Esophagus muscularis mucosa (tissue), 4 donors: ENCODE data around the gene ATN1. TPM values are rescaled to one million over a fixed set of nuclear protein-coding genes. Genes with fewer than 3 reads are reported as not detected.
A peak's percentile ranks its signal among the peaks of the same experiment; 100 is the strongest.

Source experiments
- DNase-seq: peaks from one replicate; pipeline ENCODE4 v3.0.0-alpha.2; 2017; ENCODE audit errors: extremely low spot score
- H3K27ac ChIP-seq, 4 donors: fragments of 200-600 bp; sonication (generic); replicated peaks in 1 of 4; 1 replicate in 3 of 4; 2 replicates in 1 of 4; pipeline ENCODE4 v1.5.1; 2016 to 2019; ENCODE audit warnings: mild to moderate bottlenecking in 1 of 4
- H3K27me3 ChIP-seq, 4 donors: fragments of 200-600 bp; sonication (generic); one replicate each; pipeline versions ENCODE4 v1.5.1 to v1.6.0; 2016 to 2019
- H3K36me3 ChIP-seq, 4 donors: fragments of 200-600 bp; sonication (generic); one replicate each; pipeline ENCODE4 v1.5.1; 2016 to 2019
- H3K4me1 ChIP-seq, 4 donors: fragments of 200-600 bp; sonication (generic); one replicate each; pipeline ENCODE4 v1.5.1; 2016 to 2019
- H3K4me3 ChIP-seq, 4 donors: fragments of 200-600 bp; sonication (generic); 1 replicate in 2 of 4; 2 replicates in 2 of 4; pipeline ENCODE4 v1.5.1; 2016 to 2019; ENCODE audit warnings: mild to moderate bottlenecking in 4 of 4, moderate library complexity in 1 of 4
- H3K9me3 ChIP-seq, 4 donors: fragments of 200-600 bp; sonication (generic); 1 replicate in 3 of 4; 2 replicates in 1 of 4; pipeline ENCODE4 v1.5.1; 2016 to 2019
- EP300 ChIP-seq: sonication (generic); formaldehyde crosslinking; IDR thresholded peaks from one replicate; pipeline ENCODE4 v1.6.1; 2017; ENCODE audit warnings: antibody characterized with exemption
- POLR2A ChIP-seq: fragments of 450-650 bp; IDR thresholded peaks from one replicate; pipeline ENCODE4 v1.6.1; 2017; ENCODE audit warnings: antibody characterized with exemption, moderate library complexity, mild to moderate bottlenecking, low read depth
- POLR2AphosphoS5 ChIP-seq, 2 donors: sonication (generic); formaldehyde crosslinking; IDR thresholded peaks; one replicate each; pipeline ENCODE4 v1.6.1; 2017; ENCODE audit warnings: antibody characterized with exemption in 2 of 2
- WGBS: methylation state at CpG from one replicate; pipeline ENCODE4 v1.1.5; 2018; 5-methylcytosine and 5-hydroxymethylcytosine counted together
- intact Hi-C: fragments of 100-400 bp; cut with DNase I; formaldehyde crosslinking; loops from one replicate; pipeline ENCODE4 v1.15.1; 2023
- total RNA-seq, 4 donors: library from RNA; depleted of rRNA; stranded (reverse); fragments of >200 nt; gene quantifications; one replicate each; pipeline versions ENCODE4 v1.1.0 to v1.2.1, GENCODE V29; 2016
- TF ChIP-seq, protein P1 (sequence below), 3 experiments: fragments of 200-600 bp in 2 of 3; fragments of 450-650 bp in 1 of 3; sonication (generic) in 2 of 3; IDR thresholded peaks; one replicate each; pipeline ENCODE4 v1.5.1; 2017 to 2019; ENCODE audit warnings: antibody characterized with exemption in 3 of 3, mild to moderate bottlenecking in 2 of 3, moderate library complexity in 1 of 3

Gene ATN1
- total RNA-seq, 4 donors from 2014 or later = 72.2 to 163 (median 92.4) TPM

DNA sequence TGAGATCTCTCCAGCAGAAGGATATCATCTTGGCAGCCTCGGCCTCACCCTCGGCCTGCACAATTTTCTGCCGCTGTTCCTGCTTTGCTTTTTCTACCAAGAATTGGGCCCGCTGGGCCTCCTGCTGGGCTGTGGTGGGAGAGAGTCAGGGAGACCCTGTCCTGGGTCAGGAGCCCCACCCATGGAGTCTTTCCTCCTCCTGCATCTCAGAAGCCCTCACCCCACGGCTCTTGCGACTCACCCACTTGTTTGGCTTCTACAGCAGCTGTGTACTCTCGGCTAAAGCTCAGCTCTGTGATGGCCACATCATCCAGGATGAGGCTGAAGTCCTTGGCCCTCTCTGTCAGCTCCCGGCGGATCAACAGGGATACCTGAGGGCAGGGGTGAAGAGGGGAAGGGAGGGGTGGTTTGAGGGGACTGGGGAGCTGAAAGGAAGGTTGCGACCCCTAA lies 39.9 kb downstream of the ATN1 start:
- Histone ChIP-seq H3K4me1 (peaks cover 34 to 61% (median 53%) of the 10 kb centered on the region in 4 donors), H3K36me3 (peaks cover 36 to 46% (median 40%) of the 10 kb centered on the region in 4 donors), H3K27me3 (no peaks in the 10 kb centered on the region), H3K9me3 (no peaks in the 10 kb centered on the region), H3K27ac (no peak overlapping the region), H3K4me3 (no peak overlapping the region)
- DNase-seq = no peak
- no peak for TF ChIP-seq EP300
- no peak for TF ChIP-seq POLR2A
- TF ChIP-seq POLR2AphosphoS5 (IDR thresholded peaks at IDR 0.05) = no peak
- TF ChIP-seq, protein P1, sequence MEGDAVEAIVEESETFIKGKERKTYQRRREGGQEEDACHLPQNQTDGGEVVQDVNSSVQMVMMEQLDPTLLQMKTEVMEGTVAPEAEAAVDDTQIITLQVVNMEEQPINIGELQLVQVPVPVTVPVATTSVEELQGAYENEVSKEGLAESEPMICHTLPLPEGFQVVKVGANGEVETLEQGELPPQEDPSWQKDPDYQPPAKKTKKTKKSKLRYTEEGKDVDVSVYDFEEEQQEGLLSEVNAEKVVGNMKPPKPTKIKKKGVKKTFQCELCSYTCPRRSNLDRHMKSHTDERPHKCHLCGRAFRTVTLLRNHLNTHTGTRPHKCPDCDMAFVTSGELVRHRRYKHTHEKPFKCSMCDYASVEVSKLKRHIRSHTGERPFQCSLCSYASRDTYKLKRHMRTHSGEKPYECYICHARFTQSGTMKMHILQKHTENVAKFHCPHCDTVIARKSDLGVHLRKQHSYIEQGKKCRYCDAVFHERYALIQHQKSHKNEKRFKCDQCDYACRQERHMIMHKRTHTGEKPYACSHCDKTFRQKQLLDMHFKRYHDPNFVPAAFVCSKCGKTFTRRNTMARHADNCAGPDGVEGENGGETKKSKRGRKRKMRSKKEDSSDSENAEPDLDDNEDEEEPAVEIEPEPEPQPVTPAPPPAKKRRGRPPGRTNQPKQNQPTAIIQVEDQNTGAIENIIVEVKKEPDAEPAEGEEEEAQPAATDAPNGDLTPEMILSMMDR (IDR thresholded peaks at IDR 0.05) = no peak
- intact Hi-C loops = loop anchor here (5.0 kb wide), 1 partner anchor 95 kb away; the partner anchor contains the start of gene SPSB2
- 72% methylated on average over 10 of the region's 10 CpGs for WGBS

DNA sequence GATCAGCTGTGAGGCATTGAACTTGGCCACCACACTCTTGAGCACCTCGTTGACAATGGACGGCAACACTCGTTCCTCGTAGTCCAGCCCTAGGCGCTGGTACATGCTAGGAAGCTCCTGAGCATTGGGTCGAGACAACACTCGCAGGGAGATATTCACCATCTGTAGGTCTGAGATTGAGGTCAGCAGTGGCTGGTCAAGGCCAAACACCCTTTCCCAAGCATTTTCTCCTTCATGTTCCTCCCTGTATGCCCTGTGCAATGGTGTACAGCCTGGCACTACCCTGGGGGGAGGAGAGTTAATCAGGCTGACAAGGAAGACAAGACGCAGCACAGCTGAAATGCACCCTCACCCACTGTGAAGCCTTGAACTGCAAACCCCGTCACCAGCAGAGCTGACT lies 40.7 kb downstream of the ATN1 start:
- intact Hi-C loops = loop anchor here (5.0 kb wide), 1 partner anchor 96 kb away; the partner anchor contains the start of gene SPSB2
- peaks cover 34 to 57% (median 49%) of the 10 kb centered on the region in 4 donors for H3K4me1 ChIP-seq
- DNase-seq = no peak

DNA sequence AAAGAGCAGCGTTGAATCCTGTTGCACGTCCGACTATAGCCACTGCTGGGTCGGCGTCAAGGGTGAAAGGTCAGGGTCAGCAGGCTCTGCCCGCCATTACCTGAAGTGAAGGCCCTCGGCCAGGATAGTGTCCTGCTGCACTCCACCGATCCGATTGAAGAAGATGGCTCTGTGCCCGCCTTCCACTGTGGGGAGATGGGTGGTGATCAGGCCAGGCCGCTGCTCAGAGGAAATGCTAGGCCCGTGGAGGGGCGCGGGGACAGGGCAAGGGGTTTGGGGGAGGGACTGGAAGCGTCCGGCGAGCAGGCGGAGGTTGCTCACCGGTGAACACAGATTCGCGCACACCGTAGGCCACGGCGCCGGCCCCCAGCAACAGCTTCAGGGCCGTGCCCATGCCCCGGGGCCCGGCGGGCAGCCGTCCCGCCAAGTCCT lies 42.4 kb downstream of the ATN1 start:
- 0% methylated on average over 13 of the region's 31 CpGs for WGBS
- no peak for DNase-seq
- Histone ChIP-seq H3K4me1 (peaks cover 27 to 46% (median 40%) of the 10 kb centered on the region in 4 donors), H3K27ac (peak overlapping the region; percentile 87 to 93 (median 90)), H3K27me3 (no peaks in the 10 kb centered on the region), H3K36me3 (peaks cover 45 to 57% (median 55%) of the 10 kb centered on the region in 4 donors), H3K9me3 (no peaks in the 10 kb centered on the region), H3K4me3 (peak overlapping the region; percentile 69 to 90 (median 84))
- TF ChIP-seq EP300 (no peak), POLR2A (no peak), POLR2AphosphoS5 (IDR thresholded peaks at IDR 0.05) (no peak)
- TF ChIP-seq, protein P1 (IDR thresholded peaks at IDR 0.05) = no peak
- intact Hi-C loops = loop anchor here (5.0 kb wide), 1 partner anchor 47 kb away; the partner anchor contains the start of gene LPCAT3

More for the DNA sequence above, 40.7 kb downstream of the ATN1 start:
- no peaks in the 10 kb centered on the region for H3K9me3 ChIP-seq
- H3K27ac ChIP-seq = no peak overlapping the region
- H3K27me3 ChIP-seq = no peaks in the 10 kb centered on the region
- peaks cover 36 to 46% (median 42%) of the 10 kb centered on the region in 4 donors for H3K36me3 ChIP-seq
- TF ChIP-seq, protein P1 (IDR thresholded peaks at IDR 0.05) = no peak
- TF ChIP-seq EP300 = no peak
- TF ChIP-seq POLR2A = no peak
- TF ChIP-seq POLR2AphosphoS5 (IDR thresholded peaks at IDR 0.05) = no peak
- peak overlapping the region in 1 of 4 donors; percentile 82 for H3K4me3 ChIP-seq
- WGBS = 88% methylated on average over 9 of the region's 9 CpGs

DNA sequence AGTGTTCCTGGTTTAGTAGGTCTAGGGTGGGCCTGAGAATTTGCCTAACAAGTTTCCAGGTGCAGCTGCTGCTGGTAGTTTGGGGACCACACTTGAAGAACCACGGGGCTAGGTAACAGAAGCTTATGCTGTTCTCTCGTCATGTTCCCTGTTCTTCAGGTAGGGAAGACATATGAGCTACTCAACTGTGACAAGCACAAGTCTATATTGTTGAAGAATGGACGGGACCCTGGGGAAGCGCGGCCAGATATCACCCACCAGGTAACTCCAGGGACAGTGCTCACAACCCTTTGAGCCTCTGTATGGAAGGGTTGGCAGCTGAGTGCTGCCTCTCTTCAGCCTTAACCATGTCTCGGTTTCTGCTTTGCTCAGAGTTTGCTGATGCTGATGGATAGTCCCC lies 46.4 kb downstream of the ATN1 start:
- Histone ChIP-seq H3K27me3 (no peaks in the 10 kb centered on the region), H3K27ac (no peak overlapping the region), H3K4me1 (peaks cover 21 to 26% (median 24%) of the 10 kb centered on the region in 4 donors), H3K36me3 (peaks cover 37 to 60% (median 56%) of the 10 kb centered on the region in 4 donors), H3K9me3 (no peaks in the 10 kb centered on the region), H3K4me3 (no peak overlapping the region)
- 85% methylated on average over 6 of the region's 6 CpGs for WGBS
- TF ChIP-seq, protein P1 (IDR thresholded peaks at IDR 0.05) = no peak
- TF ChIP-seq POLR2A (no peak), EP300 (no peak), POLR2AphosphoS5 (IDR thresholded peaks at IDR 0.05) (no peak)
- DNase-seq = no peak
- intact Hi-C loops = loop anchor here (5.0 kb wide), 1 partner anchor 43 kb away; the partner anchor contains the start of gene LPCAT3
